Tibial nerve (tissue), 4 donors: Measurements from ENCODE around the gene UBL5. TPM values are rescaled to one million over a fixed set of nuclear protein-coding genes. Genes with fewer than 3 reads are reported as not detected.
A peak's percentile ranks its signal among the peaks of the same experiment; 100 is the strongest.
"Not testable (repeated sequence)": the region's sequence is repeated elsewhere in the genome, so short reads cannot be mapped to it uniquely, and the experiment has no call there.

Experiments
- DNase-seq, 2 donors: peaks; one replicate each; pipeline ENCODE4 v3.0.0-alpha.2; 2019; ENCODE audit warnings: low spot score in 2 of 2
- H3K27ac ChIP-seq, 4 donors: fragments of 200-600 bp; sonication (generic) in 3 of 4; one replicate each; pipeline ENCODE4 v1.5.1; 2017 to 2019; ENCODE audit warnings: mild to moderate bottlenecking in 1 of 4
- H3K27me3 ChIP-seq, 2 donors: fragments of 200-600 bp; sonication (generic) in 1 of 2; one replicate each; pipeline versions ENCODE4 v1.5.1 to v1.6.0; 2017 to 2019
- H3K36me3 ChIP-seq, 3 donors: fragments of 200-600 bp; sonication (generic); one replicate each; pipeline ENCODE4 v1.5.1; 2018 to 2019
- H3K4me1 ChIP-seq, 4 donors: fragments of 200-600 bp; sonication (generic) in 3 of 4; one replicate each; pipeline ENCODE4 v1.5.1; 2017 to 2019
- H3K4me3 ChIP-seq, 4 donors: fragments of 200-600 bp; sonication (generic) in 3 of 4; one replicate each; pipeline ENCODE4 v1.5.1; 2017 to 2019; ENCODE audit warnings: mild to moderate bottlenecking in 1 of 4, moderate library complexity in 1 of 4
- H3K9me3 ChIP-seq, 4 donors: fragments of 200-600 bp; sonication (generic) in 3 of 4; one replicate each; pipeline ENCODE4 v1.5.1; 2017 to 2019
- CTCF ChIP-seq, 5 experiments: fragments of 200-600 bp in 3 of 5; fragments of 450-650 bp in 2 of 5; sonication (generic) in 3 of 5; IDR thresholded peaks; one replicate each; pipeline ENCODE4 v1.5.1; 2016 to 2019; ENCODE audit warnings: antibody characterized with exemption in 5 of 5, mild to moderate bottlenecking in 3 of 5, moderate library complexity in 2 of 5
- EP300 ChIP-seq, 2 donors: sonication (generic); formaldehyde crosslinking; IDR thresholded peaks; one replicate each; pipeline ENCODE4 v1.6.1; 2017; ENCODE audit warnings: antibody characterized with exemption in 2 of 2, mild to moderate bottlenecking in 1 of 2
- POLR2A ChIP-seq, 2 donors: fragments of 450-650 bp; IDR thresholded peaks; one replicate each; pipeline ENCODE4 v1.6.1; 2017; ENCODE audit warnings: antibody characterized with exemption in 2 of 2, mild to moderate bottlenecking in 2 of 2, moderate library complexity in 2 of 2
- WGBS, 2 donors: methylation state at CpG; one replicate each; pipeline ENCODE4 v1.1.5; 2018; 5-methylcytosine and 5-hydroxymethylcytosine counted together
- total RNA-seq, 4 donors: library from RNA; depleted of rRNA; stranded (reverse); fragments of >200 nt; gene quantifications; one replicate each; pipeline ENCODE4 v1.1.0, GENCODE V29; 2016

The UBL5 gene
- total RNA-seq, 4 donors from 2014 or later = 349 to 599 (median 515) TPM

DNA sequence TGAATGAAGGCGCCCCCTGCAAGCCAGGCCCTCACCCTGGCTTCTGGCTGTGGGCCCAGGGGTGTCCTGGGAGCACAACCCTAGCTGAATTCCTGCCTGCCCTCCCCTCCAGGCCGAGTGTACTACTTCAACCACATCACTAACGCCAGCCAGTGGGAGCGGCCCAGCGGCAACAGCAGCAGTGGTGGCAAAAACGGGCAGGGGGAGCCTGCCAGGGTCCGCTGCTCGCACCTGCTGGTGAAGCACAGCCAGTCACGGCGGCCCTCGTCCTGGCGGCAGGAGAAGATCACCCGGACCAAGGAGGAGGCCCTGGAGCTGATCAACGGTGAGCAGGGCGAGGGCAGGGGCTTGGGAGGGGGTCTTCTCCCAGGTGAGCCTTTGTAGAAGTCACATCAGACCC lies 10.6 kb downstream of the UBL5 start:
- H3K27me3 ChIP-seq = no peaks in the 10 kb centered on the region
- TF ChIP-seq POLR2A (IDR thresholded peaks at IDR 0.05) = no peak
- no peak for TF ChIP-seq EP300 (IDR thresholded peaks at IDR 0.05)
- TF ChIP-seq CTCF (IDR thresholded peaks at IDR 0.05) = no peak
- no peak overlapping the region for H3K27ac ChIP-seq
- no peak overlapping the region for H3K4me3 ChIP-seq
- H3K4me1 ChIP-seq = peaks cover 0 to 35% (median 13%) of the 10 kb centered on the region in 4 donors
- WGBS, 2 donors = 86 to 94% methylated on average over 15 of the region's 15 CpGs
- no peaks in the 10 kb centered on the region for H3K9me3 ChIP-seq
- DNase-seq = no peak
- peaks cover 0 to 61% (median 16%) of the 10 kb centered on the region in 3 donors for H3K36me3 ChIP-seq

DNA sequence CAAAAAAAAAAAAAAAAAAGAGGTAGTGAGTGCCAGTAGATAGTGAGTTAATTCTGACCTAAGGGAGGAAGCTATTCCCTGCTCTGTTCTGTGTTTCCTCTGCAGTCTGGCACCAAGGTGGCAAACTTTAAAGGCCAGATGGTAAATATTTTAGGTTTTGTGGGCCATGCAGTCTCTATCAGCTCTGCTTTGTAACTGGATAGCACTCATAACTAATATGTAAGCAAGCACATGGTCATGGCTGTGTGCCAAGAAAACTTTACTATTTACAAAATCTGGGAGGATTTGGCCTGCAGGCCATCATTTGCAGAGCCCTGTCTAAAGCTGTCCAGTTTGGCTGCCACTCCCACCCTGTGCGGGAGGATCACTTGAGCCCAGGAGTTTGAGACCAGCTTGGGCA lies 11.7 kb downstream of the UBL5 start:
- Histone ChIP-seq H3K27me3 (no peaks in the 10 kb centered on the region), H3K36me3 (peaks cover 0 to 72% (median 16%) of the 10 kb centered on the region in 3 donors), H3K27ac (no peak overlapping the region), H3K9me3 (no peaks in the 10 kb centered on the region), H3K4me3 (no peak overlapping the region), H3K4me1 (peaks cover 0 to 33% (median 13%) of the 10 kb centered on the region in 4 donors)
- TF ChIP-seq EP300 (IDR thresholded peaks at IDR 0.05) (no peak), CTCF (IDR thresholded peaks at IDR 0.05) (no peak), POLR2A (IDR thresholded peaks at IDR 0.05) (no peak)
- no peak for DNase-seq
- WGBS, 2 donors = 75 to 86% methylated on average over 1 of the region's 1 CpG

- H3K27me3 ChIP-seq = no peaks in the 10 kb centered on the region
- 79 to 88% methylated on average over 9 of the region's 9 CpGs for WGBS, 2 donors
- peaks cover 0 to 99% (median 16%) of the 10 kb centered on the region in 3 donors for H3K36me3 ChIP-seq
- TF ChIP-seq CTCF (IDR thresholded peaks at IDR 0.05) (no peak), EP300 (IDR thresholded peaks at IDR 0.05) (no peak), POLR2A (IDR thresholded peaks at IDR 0.05) (no peak)
- DNase-seq = no peak
- no peaks in the 10 kb centered on the region for H3K9me3 ChIP-seq
- no peak overlapping the region for H3K27ac ChIP-seq
- peaks cover 0 to 17% (median 0%) of the 10 kb centered on the region in 4 donors for H3K4me1 ChIP-seq
- H3K4me3 ChIP-seq = no peak overlapping the region
Measured at GRCh38 chr19:9842834-9843625, 15.3 kb downstream of the UBL5 start.

GRCh38 chr19:9843626-9844273 lies 16.0 kb downstream of the UBL5 start:
- peaks cover 0 to 99% (median 16%) of the 10 kb centered on the region in 3 donors for H3K36me3 ChIP-seq

GRCh38 chr19:9847087-9847671 lies 19.5 kb downstream of the UBL5 start:
- 29 to 38% methylated on average over 9 of the region's 13 CpGs for WGBS, 2 donors
- Histone ChIP-seq H3K4me1 (peaks cover 0 to 19% (median 0%) of the 10 kb centered on the region in 4 donors), H3K9me3 (no peaks in the 10 kb centered on the region), H3K36me3 (peaks cover 0 to 76% (median 10%) of the 10 kb centered on the region in 3 donors), H3K4me3 (no peak overlapping the region), H3K27ac (peak overlapping the region in 1 of 4 donors; percentile 54), H3K27me3 (no peaks in the 10 kb centered on the region)
- DNase-seq = no peak
- TF ChIP-seq CTCF (IDR thresholded peaks at IDR 0.05) = peak in 2 of 5 experiments; percentile 24 to 27
- no peak for TF ChIP-seq EP300 (IDR thresholded peaks at IDR 0.05)

More at GRCh38 chr19:9843626-9844273, 16.0 kb downstream of the UBL5 start:
- H3K27me3 ChIP-seq, H3K4me3 ChIP-seq, H3K9me3 ChIP-seq, DNase-seq, H3K27ac ChIP-seq: not testable (repeated sequence)
- WGBS, 2 donors = 95 to 96% methylated on average over 12 of the region's 12 CpGs
- H3K4me1 ChIP-seq = peaks cover 0 to 10% (median 0%) of the 10 kb centered on the region in 4 donors
